Stimulated activated CD8-positive, alpha-beta memory T cell treated with anti-CD3 and anti-CD28 coated beads, Interleukin-2, amount 100 ng/mL, for 48 hours (primary cell): ENCODE data around the gene STAG2.
"Not testable (repeated sequence)": the region's sequence is repeated elsewhere in the genome, so short reads cannot be mapped to it uniquely, and the experiment has no call there.

Experiments used
- DNase-seq, 2 donors: peaks; one replicate each; pipeline ENCODE4 v3.0.0-alpha.2; 2020; ENCODE audit warnings: low read depth in 2 of 2

Gene STAG2

GRCh38 chrX:123961268-123962005, at the start of gene STAG2:
Gene STAG2 (plus strand): TSS chrX:123961706. CDS start chrX:124022628, 60,922 bp downstream.
- peak; percentile 34 to 45 for DNase-seq

- DNase-seq = no peak
Measured at GRCh38 chrX:123917069-123917468, 44.4 kb upstream of the STAG2 start.

GRCh38 chrX:123918106-123918721, 43.3 kb upstream of the STAG2 start:
- no peak for DNase-seq

- no peak for DNase-seq
Measured at GRCh38 chrX:123920105-123920785, 41.3 kb upstream of the STAG2 start.

GRCh38 chrX:123923211-123923610, 38.3 kb upstream of the STAG2 start:
- no peak for DNase-seq

GRCh38 chrX:123924186-123924585, 37.3 kb upstream of the STAG2 start:
- DNase-seq = no peak

- DNase-seq = no peak
Measured at GRCh38 chrX:123927845-123928244, 33.7 kb upstream of the STAG2 start.

- not testable (repeated sequence) for DNase-seq
Measured at GRCh38 chrX:123932055-123932454, 29.5 kb upstream of the STAG2 start.

- DNase-seq = no peak
Measured at GRCh38 chrX:123943074-123943473, 18.4 kb upstream of the STAG2 start.

GRCh38 chrX:123943488-123943887, 18.0 kb upstream of the STAG2 start:
- DNase-seq = no peak

GRCh38 chrX:123949846-123950245, 11.7 kb upstream of the STAG2 start:
- DNase-seq = no peak

GRCh38 chrX:123959281-123960063, 2.0 kb upstream of the STAG2 start:
- DNase-seq = no peak

- no peak for DNase-seq
Measured at GRCh38 chrX:123960956-123961267, 594 bp upstream of the STAG2 start.

GRCh38 chrX:123962006-123962467, 531 bp downstream of the STAG2 start:
- DNase-seq = no peak

- peak; percentile 62 to 77 for DNase-seq
Measured at GRCh38 chrX:123962794-123963373, 1.4 kb downstream of the STAG2 start.

GRCh38 chrX:123964156-123964834, 2.8 kb downstream of the STAG2 start:
- DNase-seq = no peak

GRCh38 chrX:123965712-123966111, 4.2 kb downstream of the STAG2 start:
- DNase-seq = no peak

- no peak for DNase-seq
Measured at GRCh38 chrX:123967497-123967896, 6.0 kb downstream of the STAG2 start.

GRCh38 chrX:123968383-123969050, 7.0 kb downstream of the STAG2 start:
- DNase-seq = no peak

GRCh38 chrX:123971982-123972381, 10.5 kb downstream of the STAG2 start:
- DNase-seq = no peak

GRCh38 chrX:123973921-123974320, 12.4 kb downstream of the STAG2 start:
- no peak for DNase-seq
